ENCODE measurements around the gene PRDX4.
A peak's percentile ranks its signal among the peaks of the same experiment; 100 is the strongest.
"Not testable (repeated sequence)": the region's sequence is repeated elsewhere in the genome, so short reads cannot be mapped to it uniquely, and the experiment has no call there.

PRDX4 gene

DNA sequence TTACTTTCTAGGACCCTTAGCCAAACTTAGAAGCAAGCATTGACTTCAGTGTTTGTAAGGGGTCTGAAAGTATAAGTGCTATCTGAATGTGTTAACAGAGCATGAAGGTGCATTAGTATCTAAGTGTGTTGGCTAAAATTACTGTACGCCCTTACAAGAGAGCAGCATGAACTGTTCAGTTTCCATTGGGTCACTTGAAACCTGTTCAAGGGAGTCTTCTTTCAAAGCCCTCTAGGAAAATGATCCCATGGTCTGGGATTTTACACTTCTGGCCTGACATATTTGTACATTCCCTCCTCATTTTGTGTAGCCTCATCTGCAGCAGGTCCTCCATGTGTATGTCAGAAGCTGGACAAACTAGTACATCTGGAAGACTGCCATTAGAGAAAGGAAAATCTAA is 3.2 kb downstream of the PRDX4 start:
- FAIRE-seq (no peak), DNase-seq (ENCODE audit: insufficient read length, low spot score) (no peak)
- TF ChIP-seq, protein P1, sequence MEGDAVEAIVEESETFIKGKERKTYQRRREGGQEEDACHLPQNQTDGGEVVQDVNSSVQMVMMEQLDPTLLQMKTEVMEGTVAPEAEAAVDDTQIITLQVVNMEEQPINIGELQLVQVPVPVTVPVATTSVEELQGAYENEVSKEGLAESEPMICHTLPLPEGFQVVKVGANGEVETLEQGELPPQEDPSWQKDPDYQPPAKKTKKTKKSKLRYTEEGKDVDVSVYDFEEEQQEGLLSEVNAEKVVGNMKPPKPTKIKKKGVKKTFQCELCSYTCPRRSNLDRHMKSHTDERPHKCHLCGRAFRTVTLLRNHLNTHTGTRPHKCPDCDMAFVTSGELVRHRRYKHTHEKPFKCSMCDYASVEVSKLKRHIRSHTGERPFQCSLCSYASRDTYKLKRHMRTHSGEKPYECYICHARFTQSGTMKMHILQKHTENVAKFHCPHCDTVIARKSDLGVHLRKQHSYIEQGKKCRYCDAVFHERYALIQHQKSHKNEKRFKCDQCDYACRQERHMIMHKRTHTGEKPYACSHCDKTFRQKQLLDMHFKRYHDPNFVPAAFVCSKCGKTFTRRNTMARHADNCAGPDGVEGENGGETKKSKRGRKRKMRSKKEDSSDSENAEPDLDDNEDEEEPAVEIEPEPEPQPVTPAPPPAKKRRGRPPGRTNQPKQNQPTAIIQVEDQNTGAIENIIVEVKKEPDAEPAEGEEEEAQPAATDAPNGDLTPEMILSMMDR (IDR thresholded peaks at IDR 0.05; ENCODE audit: insufficient read depth, missing control alignments) = no peak

DNA sequence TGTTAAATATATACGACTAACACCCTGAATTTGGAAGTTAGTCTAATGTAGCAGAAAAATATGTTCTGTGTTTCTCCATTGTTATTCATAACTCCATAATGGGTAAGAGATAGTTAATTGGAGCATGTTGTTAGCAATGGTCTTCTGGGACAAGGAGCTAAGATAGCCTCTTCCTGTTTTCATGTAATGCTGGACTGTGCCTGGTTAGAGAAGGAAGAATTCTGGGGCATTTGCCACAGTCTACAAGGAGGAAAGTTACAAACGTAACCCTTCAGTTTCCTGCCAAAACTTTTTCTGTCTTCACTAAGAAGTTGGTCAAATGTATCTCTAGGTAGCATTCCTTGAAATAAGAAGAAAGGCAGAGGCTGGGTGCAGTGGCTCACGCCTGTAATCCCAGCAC is 5.8 kb downstream of the PRDX4 start:
- TF ChIP-seq, protein P1 (IDR thresholded peaks at IDR 0.05; ENCODE audit: insufficient read depth, missing control alignments) = no peak
- DNase-seq (ENCODE audit: insufficient read length, low spot score) (no peak), FAIRE-seq (no peak)

DNA sequence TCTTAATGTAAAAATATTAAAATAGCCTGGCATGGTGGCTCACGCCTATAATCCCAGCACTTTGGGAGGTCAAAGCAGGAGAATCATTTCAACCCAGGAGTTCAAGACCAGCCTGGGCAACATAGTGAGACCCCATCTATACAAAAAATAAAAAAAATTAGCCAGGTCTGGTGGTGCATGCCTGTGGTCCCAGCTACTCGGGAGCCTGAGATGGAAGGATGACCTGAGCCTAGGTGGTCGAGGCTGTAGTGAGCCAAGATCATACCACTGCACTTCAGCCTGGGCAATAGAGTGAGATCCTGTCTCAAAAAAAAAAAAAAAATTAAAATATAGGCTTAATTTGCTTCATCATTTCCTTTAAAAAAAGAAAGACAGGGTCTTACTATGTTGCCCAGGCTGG is 9.2 kb downstream of the PRDX4 start:
- DNase-seq (ENCODE audit: insufficient read length, low spot score); FAIRE-seq: not testable (repeated sequence)

DNA sequence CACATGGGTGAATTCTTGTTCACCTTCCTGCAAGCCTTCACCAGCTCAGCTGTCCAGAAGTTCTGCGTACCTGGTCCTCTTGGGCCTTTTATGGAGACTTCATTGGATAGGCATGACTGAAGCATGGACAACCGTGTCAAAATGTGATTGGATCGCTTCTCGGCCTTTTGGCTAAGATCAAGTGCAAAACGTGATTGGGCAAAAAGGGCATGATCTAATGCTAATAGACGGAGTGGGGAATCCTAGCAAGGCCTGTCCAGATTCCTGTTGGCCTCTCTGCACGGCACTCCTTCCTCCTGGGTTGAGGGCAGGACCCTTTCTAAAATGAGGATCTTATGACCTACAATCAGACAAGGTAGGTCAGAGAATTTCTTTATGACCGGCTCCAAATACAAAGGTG is 24.9 kb downstream of the PRDX4 start:
- TF ChIP-seq, protein P1 (IDR thresholded peaks at IDR 0.05; ENCODE audit: insufficient read depth, missing control alignments) = no peak
- FAIRE-seq = no peak
- DNase-seq (ENCODE audit: insufficient read length, low spot score) = no peak

GRCh38 chrX:23694606-23695005 is 27.3 kb downstream of the PRDX4 start:
- TF ChIP-seq, protein P1 (IDR thresholded peaks at IDR 0.05; ENCODE audit: insufficient read depth, missing control alignments) = peak; percentile 56
- FAIRE-seq = no peak
- DNase-seq (ENCODE audit: insufficient read length, low spot score) = no peak

GRCh38 chrX:23699636-23700194 is 32.4 kb downstream of the PRDX4 start:
- TF ChIP-seq, protein P1 (IDR thresholded peaks at IDR 0.05; ENCODE audit: insufficient read depth, missing control alignments) = no peak
- DNase-seq (ENCODE audit: insufficient read length, low spot score) (no peak), FAIRE-seq (no peak)

DNA sequence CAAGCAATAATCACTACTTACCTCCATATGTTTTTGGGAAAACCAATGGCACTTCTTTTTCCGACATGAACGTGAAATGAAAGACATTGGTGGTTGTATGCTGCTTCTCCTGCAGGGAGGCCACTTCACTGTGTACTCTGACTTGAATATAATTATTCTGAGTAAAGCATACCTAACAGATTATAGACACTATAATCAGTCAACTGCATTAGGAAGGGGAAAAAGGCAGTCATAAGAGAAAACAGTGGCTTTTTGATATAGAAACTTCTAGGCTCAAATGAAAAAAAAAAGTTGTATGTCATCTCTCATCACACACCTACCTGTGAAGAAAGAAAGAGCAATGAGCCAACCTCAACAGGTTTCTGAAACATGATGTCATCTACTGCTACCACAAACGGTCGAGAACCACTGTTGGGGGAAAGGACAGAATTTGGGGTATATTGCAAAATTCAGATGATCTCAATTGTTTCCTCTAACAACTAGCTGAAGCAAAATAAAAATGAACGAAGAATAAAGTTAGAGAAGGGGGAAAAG is 37.4 kb downstream of the PRDX4 start:
- FAIRE-seq = no peak
- TF ChIP-seq, protein P1 (IDR thresholded peaks at IDR 0.05; ENCODE audit: insufficient read depth, missing control alignments) = no peak
- no peak for DNase-seq (ENCODE audit: insufficient read length, low spot score)

DNA sequence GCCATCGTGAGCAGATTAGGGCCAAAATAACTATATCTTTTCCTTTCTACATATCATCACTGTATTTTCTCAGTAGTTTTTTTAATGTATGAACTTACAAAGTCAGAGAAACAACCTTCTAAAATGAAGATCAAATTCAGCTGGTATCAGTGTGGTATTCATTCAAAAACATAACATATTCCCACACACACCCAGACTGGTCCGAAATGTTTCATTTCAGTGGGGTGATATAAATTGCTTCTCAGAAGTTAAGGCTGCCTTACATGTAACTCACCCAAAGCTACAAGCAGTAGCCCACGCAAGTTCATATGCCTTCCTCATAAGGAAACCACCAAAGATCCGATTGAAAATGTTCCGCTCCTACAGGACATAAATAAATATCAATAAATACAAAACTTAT is 37.9 kb downstream of the PRDX4 start:
- no peak for DNase-seq (ENCODE audit: insufficient read length, low spot score)
- TF ChIP-seq, protein P1 (IDR thresholded peaks at IDR 0.05; ENCODE audit: insufficient read depth, missing control alignments) = no peak
- no peak for FAIRE-seq

Data from D721Med (cell line).